Nephron (organoid): ENCODE data around the gene ACAA2.

Experiments
- H3K27ac Mint-ChIP-seq, 3 experiments: 2 replicates each; pipeline ENCODE4 v1.8.0; 2020; ENCODE audit warnings: mixed read lengths in 3 of 3, mild to moderate bottlenecking in 2 of 3, moderate library complexity in 1 of 3
- H3K27me3 Mint-ChIP-seq: 2 replicates; pipeline ENCODE4 v1.8.0; 2021; ENCODE audit warnings: low read depth, mild to moderate bottlenecking, moderate library complexity, mixed read lengths
- H3K36me3 Mint-ChIP-seq: 2 replicates; pipeline ENCODE4 v1.8.0; 2020; ENCODE audit warnings: low read depth, mixed read lengths
- H3K4me1 Mint-ChIP-seq: 2 replicates; pipeline ENCODE4 v1.8.0; 2020; ENCODE audit warnings: mixed read lengths
- H3K4me3 Mint-ChIP-seq, 3 experiments: 2 replicates each; pipeline ENCODE4 v1.8.0; 2020; ENCODE audit warnings: mild to moderate bottlenecking in 3 of 3, mixed read lengths in 3 of 3, moderate library complexity in 2 of 3
- H3K9me3 Mint-ChIP-seq: 2 replicates; pipeline ENCODE4 v1.8.0; 2020; ENCODE audit warnings: mixed read lengths
- TF ChIP-seq, protein P1 (sequence below), 3 experiments: fragments of 200-600 bp; sonication (generic); IDR thresholded peaks; one replicate each; pipeline ENCODE4 v1.5.0; 2021; ENCODE audit warnings: antibody characterized with exemption in 3 of 3; ENCODE audit not compliant: unreplicated experiment in 3 of 3

Gene ACAA2

DNA sequence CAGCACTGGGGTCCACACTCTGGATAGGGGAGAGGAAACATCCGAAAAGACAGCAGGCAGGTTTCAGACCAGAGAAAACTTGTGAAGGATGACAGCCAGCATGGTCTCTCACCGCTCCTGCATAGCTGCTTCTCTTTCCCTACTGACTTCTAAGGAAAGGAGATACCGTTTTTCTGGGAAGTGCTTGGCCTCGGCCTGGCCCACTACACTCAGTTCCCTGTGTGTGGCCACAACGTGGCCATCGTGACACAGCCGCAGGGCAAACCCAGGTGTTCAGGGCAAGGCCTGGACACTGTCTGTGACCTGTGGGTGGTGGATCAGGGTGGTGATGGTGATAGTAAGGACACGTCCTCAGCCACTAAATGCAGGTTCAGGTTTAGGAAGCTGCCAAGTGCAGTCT, 34.2 kb upstream of the ACAA2 start:
- no peak overlapping the region for H3K4me3 Mint-ChIP-seq
- TF ChIP-seq, protein P1, sequence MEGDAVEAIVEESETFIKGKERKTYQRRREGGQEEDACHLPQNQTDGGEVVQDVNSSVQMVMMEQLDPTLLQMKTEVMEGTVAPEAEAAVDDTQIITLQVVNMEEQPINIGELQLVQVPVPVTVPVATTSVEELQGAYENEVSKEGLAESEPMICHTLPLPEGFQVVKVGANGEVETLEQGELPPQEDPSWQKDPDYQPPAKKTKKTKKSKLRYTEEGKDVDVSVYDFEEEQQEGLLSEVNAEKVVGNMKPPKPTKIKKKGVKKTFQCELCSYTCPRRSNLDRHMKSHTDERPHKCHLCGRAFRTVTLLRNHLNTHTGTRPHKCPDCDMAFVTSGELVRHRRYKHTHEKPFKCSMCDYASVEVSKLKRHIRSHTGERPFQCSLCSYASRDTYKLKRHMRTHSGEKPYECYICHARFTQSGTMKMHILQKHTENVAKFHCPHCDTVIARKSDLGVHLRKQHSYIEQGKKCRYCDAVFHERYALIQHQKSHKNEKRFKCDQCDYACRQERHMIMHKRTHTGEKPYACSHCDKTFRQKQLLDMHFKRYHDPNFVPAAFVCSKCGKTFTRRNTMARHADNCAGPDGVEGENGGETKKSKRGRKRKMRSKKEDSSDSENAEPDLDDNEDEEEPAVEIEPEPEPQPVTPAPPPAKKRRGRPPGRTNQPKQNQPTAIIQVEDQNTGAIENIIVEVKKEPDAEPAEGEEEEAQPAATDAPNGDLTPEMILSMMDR (IDR thresholded peaks at IDR 0.05; ENCODE audit: unreplicated experiment in 3 of 3): no peak
- peaks cover 36% of the 10 kb centered on the region for H3K4me1 Mint-ChIP-seq

DNA sequence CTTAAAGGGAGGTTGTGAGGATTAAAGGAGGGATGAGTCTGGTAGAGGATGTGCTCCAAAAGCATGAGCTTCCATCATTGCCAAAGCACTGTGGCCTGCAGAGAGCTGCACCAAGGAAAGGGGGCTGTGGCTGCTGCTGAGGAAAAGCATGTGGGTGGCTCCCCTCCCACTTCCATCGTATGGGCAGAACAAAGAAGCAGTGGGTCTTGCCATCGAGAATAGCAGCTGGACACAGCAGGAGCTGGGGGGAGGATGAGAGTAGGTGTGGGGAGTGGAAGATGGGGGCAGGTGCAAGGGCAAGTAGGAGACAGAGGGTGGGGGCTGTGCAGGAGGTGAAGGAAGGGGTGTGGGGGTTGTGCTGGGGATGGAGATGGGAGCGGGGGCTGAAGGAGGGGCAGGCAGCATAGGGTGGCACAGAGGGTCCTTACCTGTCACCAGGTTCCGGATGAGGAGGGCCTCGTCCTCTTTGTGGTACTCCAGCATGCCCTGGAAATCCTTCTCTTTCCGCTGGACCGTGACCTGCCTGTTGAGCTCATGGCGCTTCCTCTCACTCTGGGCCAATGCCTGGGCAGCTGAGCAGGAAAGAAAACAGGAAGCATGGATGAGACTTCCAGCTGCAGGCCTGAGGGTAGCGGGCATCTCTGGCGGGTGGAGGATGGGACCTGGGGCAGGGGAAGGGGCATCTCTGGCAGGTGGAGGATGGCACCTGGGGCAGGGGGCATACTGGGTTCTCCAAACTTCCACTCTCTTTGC, 33.6 kb upstream of the ACAA2 start:
- Mint-ChIP-seq H3K36me3 (no peaks in the 10 kb centered on the region), H3K9me3 (no peaks in the 10 kb centered on the region), H3K27me3 (peaks cover 3% of the 10 kb centered on the region), H3K4me1 (peaks cover 40% of the 10 kb centered on the region), H3K4me3 (no peak overlapping the region), H3K27ac (no peak overlapping the region)
- TF ChIP-seq, protein P1 (IDR thresholded peaks at IDR 0.05; ENCODE audit: unreplicated experiment in 3 of 3): no peak

More for the DNA sequence above, 34.2 kb upstream of the ACAA2 start:
- Mint-ChIP-seq H3K27ac (no peak overlapping the region), H3K27me3 (peaks cover 3% of the 10 kb centered on the region), H3K36me3 (no peaks in the 10 kb centered on the region), H3K9me3 (no peaks in the 10 kb centered on the region)

DNA sequence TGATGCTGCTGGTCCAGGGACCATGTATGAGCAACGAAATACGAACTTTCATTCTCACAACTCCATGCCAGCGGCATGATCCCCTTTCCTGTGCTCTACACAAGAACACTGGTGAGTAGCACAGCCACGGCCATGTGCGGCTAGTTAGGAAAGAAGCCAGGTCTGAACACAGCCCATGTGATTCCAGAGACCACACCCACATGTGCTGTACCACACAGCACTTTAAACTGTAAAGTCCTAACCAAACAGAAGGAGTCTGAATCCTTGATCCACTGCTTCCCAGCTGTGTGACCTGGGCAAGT, 33.0 kb upstream of the ACAA2 start:
- Mint-ChIP-seq H3K27me3 (peaks cover 3% of the 10 kb centered on the region), H3K4me1 (peaks cover 46% of the 10 kb centered on the region), H3K36me3 (no peaks in the 10 kb centered on the region), H3K9me3 (no peaks in the 10 kb centered on the region), H3K27ac (no peak overlapping the region), H3K4me3 (no peak overlapping the region)
- TF ChIP-seq, protein P1 (IDR thresholded peaks at IDR 0.05; ENCODE audit: unreplicated experiment in 3 of 3): no peak

DNA sequence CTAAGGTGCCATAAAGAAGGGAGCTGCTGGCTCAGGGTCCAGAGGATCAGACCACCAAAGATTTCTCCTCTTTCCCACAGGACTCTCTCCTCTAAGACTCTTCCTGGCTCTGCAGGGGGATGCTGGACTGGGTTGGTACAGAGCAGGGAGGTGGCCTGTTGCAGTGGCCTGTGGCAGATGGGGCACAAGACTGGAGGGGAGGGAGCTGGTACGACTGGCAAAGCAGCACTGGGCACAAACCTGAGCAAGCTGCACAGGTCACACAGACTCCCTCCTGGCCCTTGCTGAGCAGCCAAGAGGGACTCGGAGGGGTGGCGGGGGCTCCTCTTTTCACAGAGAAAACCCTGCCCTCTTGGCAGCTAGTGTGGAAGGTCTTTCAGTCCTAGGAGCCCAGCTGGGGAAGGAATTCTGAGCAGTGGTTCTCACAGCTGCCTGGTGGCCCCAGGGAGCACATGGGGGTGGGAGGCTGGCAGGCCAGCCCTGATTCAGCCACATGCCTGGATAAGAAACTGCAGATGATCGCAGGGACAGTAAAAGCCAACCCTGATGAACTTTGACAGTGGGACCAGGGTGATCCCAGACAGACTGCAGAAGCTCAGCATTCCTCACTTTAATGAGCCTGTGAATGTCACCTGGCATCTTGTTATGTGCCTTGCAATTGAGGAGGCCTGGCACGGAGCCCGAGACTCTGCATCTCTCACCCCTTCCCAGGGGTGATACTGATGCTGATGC, 32.5 kb upstream of the ACAA2 start:
- H3K27ac Mint-ChIP-seq: no peak overlapping the region
- peaks cover 46% of the 10 kb centered on the region for H3K4me1 Mint-ChIP-seq
- TF ChIP-seq, protein P1 (IDR thresholded peaks at IDR 0.05; ENCODE audit: unreplicated experiment in 3 of 3): no peak
- no peak overlapping the region for H3K4me3 Mint-ChIP-seq
- no peaks in the 10 kb centered on the region for H3K36me3 Mint-ChIP-seq
- H3K9me3 Mint-ChIP-seq: no peaks in the 10 kb centered on the region
- H3K27me3 Mint-ChIP-seq: peaks cover 3% of the 10 kb centered on the region

DNA sequence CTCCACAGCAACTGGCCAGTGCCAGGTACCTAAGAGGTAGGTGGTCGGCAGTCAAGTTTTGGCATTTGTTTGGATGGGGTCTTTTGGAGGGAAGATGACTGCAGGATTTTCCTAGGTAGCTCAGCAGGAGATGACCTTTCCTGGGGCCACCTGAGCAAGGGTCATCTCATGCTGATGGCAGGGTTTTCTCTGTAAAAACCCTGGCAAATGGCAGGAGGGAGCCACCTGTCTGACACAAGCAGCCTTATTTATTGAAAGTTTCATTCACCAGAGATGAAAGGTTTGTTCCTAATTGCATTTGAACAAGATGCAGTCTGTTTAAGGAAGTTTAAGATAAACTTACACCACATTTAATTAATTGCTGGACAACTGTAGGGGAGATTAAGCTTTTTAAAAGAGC, 31.6 kb upstream of the ACAA2 start:
- H3K27me3 Mint-ChIP-seq: peaks cover 3% of the 10 kb centered on the region
- TF ChIP-seq, protein P1 (IDR thresholded peaks at IDR 0.05; ENCODE audit: unreplicated experiment in 3 of 3): no peak
- peaks cover 46% of the 10 kb centered on the region for H3K4me1 Mint-ChIP-seq

More for the DNA sequence above, 31.6 kb upstream of the ACAA2 start:
- H3K36me3 Mint-ChIP-seq: no peaks in the 10 kb centered on the region
- no peak overlapping the region for H3K4me3 Mint-ChIP-seq
- H3K27ac Mint-ChIP-seq: peak overlapping the region in 1 of 3 experiments; percentile 18
- H3K9me3 Mint-ChIP-seq: no peaks in the 10 kb centered on the region
